ENCODE data around the gene HIGD2A.

The HIGD2A gene

GRCh38 chr5:176410486-176411180 is 22.1 kb downstream of the HIGD2A start:
- TF ChIP-seq CTCF (IDR thresholded peaks at IDR 0.05; ENCODE audit: low read depth, low read length, missing control alignments) = no peak
- DNase-seq (ENCODE audit: extremely low read depth, low read depth) = no peak
- H3K4me3 ChIP-seq (replicated peaks; ENCODE audit: low read depth, low read length) = no peak overlapping the region

- TF ChIP-seq CTCF (IDR thresholded peaks at IDR 0.05; ENCODE audit: low read depth, low read length, missing control alignments) = no peak
- DNase-seq (ENCODE audit: extremely low read depth, low read depth) = no peak
- H3K4me3 ChIP-seq (replicated peaks; ENCODE audit: low read depth, low read length) = no peak overlapping the region
Measured at GRCh38 chr5:176412517-176413254, 24.1 kb downstream of the HIGD2A start.

GRCh38 chr5:176413255-176413565 is 24.7 kb downstream of the HIGD2A start:
- H3K4me3 ChIP-seq (replicated peaks; ENCODE audit: low read depth, low read length) = no peak overlapping the region
- DNase-seq (ENCODE audit: extremely low read depth, low read depth) = no peak
- TF ChIP-seq CTCF (IDR thresholded peaks at IDR 0.05; ENCODE audit: low read depth, low read length, missing control alignments) = no peak

- no peak overlapping the region for H3K4me3 ChIP-seq (replicated peaks; ENCODE audit: low read depth, low read length)
- DNase-seq (ENCODE audit: extremely low read depth, low read depth) = no peak
- TF ChIP-seq CTCF (IDR thresholded peaks at IDR 0.05; ENCODE audit: low read depth, low read length, missing control alignments) = no peak
Measured at GRCh38 chr5:176413709-176414191, 25.2 kb downstream of the HIGD2A start.

GRCh38 chr5:176414704-176415103 is 26.2 kb downstream of the HIGD2A start:
- TF ChIP-seq CTCF (IDR thresholded peaks at IDR 0.05; ENCODE audit: low read depth, low read length, missing control alignments) = no peak
- no peak for DNase-seq (ENCODE audit: extremely low read depth, low read depth)
- H3K4me3 ChIP-seq (replicated peaks; ENCODE audit: low read depth, low read length) = peak overlapping the region; percentile 80

GRCh38 chr5:176415240-176415951 is 26.8 kb downstream of the HIGD2A start:
- no peak for TF ChIP-seq CTCF (IDR thresholded peaks at IDR 0.05; ENCODE audit: low read depth, low read length, missing control alignments)
- H3K4me3 ChIP-seq (replicated peaks; ENCODE audit: low read depth, low read length) = peak overlapping the region; percentile 80
- no peak for DNase-seq (ENCODE audit: extremely low read depth, low read depth)
